Central memory CD8-positive, alpha-beta T cell (primary cell): Measurements from ENCODE around the gene SNTB2.
"Not testable (repeated sequence)": the region's sequence is repeated elsewhere in the genome, so short reads cannot be mapped to it uniquely, and the experiment has no call there.

Experiments used
- ATAC-seq: fragments of 150-1000 bp; cut with Tn5 transposase; replicated peaks from 2 replicates; pipeline ENCODE4 v1.10.0; 2022; ENCODE audit warnings: mild to moderate bottlenecking, moderate FRiP score, moderate number of reproducible peaks; ENCODE audit not compliant: poor library complexity, severe bottlenecking; ENCODE audit errors: extremely low read depth
- DNase-seq, 2 donors: peaks; one replicate each; pipeline ENCODE4 v3.0.0; 2021; ENCODE audit warnings: low spot score in 2 of 2
- H3K27ac Mint-ChIP-seq: one replicate; pipeline ENCODE4 v1.8.0; 2022; ENCODE audit warnings: low read depth, mild to moderate bottlenecking, moderate library complexity, mixed read lengths
- H3K27me3 Mint-ChIP-seq: one replicate; pipeline ENCODE4 v1.8.0; 2022; ENCODE audit warnings: mixed read lengths
- H3K36me3 Mint-ChIP-seq: one replicate; pipeline ENCODE4 v1.8.0; 2022; ENCODE audit warnings: mild to moderate bottlenecking, moderate library complexity, mixed read lengths; ENCODE audit not compliant: insufficient read depth
- H3K4me1 Mint-ChIP-seq: one replicate; pipeline ENCODE4 v1.8.0; 2022; ENCODE audit warnings: mixed read lengths
- H3K4me3 Mint-ChIP-seq: one replicate; pipeline ENCODE4 v1.8.0; 2022; ENCODE audit warnings: mild to moderate bottlenecking, moderate library complexity, mixed read lengths
- H3K9me3 Mint-ChIP-seq: one replicate; pipeline ENCODE4 v1.8.0; 2022; ENCODE audit warnings: mixed read lengths

Gene SNTB2

DNA sequence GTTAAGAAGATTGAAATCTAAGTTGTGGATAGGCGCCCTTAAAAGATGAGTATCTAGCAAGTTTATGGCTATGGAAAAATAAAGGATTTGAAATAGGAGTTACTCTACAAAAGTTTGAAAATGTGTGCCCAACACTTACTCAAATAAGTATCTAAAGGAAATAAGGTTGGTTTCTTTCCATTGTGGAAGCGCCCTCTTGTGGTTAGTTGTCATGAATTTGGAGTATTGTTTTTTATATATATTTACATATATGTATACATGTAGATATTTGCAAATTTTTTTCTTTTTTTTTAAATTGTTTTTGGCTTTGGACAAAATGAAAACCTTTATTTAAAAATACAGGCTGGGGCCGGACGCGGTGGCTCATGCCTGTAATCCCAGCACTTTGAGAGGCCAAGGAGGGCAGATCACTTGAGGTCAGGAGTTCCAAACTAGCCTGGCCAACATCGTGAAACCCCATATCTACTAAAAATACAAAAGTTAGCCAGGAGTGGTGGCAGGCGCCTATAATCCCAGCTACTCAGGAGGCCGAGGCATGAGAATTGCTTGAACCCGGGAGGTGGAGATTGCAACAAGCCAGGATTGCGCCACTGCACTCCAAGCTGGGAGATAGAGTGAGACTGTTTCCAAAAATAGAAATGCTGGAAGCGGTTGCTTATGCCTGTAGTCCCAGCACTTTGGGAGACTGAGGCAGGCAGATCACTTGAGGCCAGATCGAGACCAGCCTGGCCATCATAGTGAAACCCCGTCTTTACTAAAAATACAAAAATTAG, 100.2 kb downstream of the SNTB2 start:
- Mint-ChIP-seq H3K9me3 (no peaks in the 10 kb centered on the region), H3K27ac (no peak overlapping the region), H3K36me3 (peaks cover 9% of the 10 kb centered on the region), H3K4me3 (no peak overlapping the region), H3K4me1 (no peaks in the 10 kb centered on the region), H3K27me3 (no peaks in the 10 kb centered on the region)
- DNase-seq (no peak), ATAC-seq (no peak)

DNA sequence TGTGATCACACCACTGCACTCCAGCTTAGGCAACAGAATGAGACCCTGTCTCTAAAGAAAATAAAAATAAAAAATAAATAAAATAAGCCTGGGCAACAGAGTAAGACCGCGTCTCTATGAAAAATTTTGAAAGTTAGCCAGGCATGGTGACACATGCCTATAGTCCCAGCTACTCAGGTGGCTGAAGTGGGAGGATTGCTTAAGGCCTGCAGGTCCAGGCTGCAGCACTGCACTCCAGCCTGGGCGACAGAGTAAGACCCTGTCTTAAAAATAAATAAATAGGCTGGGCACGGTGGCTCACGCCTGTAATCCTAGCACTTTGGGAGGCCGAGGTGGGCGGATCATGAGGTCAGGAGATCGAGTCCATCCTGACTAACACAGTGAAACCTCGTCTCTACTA, 104.7 kb downstream of the SNTB2 start:
- H3K27ac Mint-ChIP-seq, H3K9me3 Mint-ChIP-seq, H3K4me1 Mint-ChIP-seq, DNase-seq, H3K27me3 Mint-ChIP-seq, H3K4me3 Mint-ChIP-seq, ATAC-seq, H3K36me3 Mint-ChIP-seq: not testable (repeated sequence)

DNA sequence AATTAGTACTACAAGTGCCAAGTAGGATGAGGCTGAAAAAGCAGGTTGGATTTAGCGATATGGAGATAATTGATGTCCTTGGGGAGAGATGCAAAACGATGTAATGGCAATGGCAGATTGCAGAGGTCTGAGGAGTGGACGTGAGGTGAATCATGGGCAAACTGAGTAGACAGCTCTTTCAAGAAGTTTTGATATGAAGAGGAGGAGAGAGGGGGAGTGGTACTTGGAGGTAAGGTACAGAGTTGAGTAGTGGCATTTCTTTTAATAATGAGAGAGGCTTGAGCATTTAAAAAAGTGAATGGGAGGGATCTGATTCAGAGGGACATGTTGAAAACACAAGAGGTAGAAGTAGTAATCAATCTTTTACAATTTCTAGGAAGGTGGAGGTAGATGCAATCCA, 106.4 kb downstream of the SNTB2 start:
- ATAC-seq (no peak), DNase-seq (no peak)
- H3K36me3 Mint-ChIP-seq, result peaks cover 7% of the 10 kb centered on the region
- H3K27ac Mint-ChIP-seq, result peak overlapping the region; percentile 0
- no peaks in the 10 kb centered on the region for H3K4me1 Mint-ChIP-seq
- no peak overlapping the region for H3K4me3 Mint-ChIP-seq
- no peaks in the 10 kb centered on the region for H3K27me3 Mint-ChIP-seq
- H3K9me3 Mint-ChIP-seq, result no peaks in the 10 kb centered on the region

DNA sequence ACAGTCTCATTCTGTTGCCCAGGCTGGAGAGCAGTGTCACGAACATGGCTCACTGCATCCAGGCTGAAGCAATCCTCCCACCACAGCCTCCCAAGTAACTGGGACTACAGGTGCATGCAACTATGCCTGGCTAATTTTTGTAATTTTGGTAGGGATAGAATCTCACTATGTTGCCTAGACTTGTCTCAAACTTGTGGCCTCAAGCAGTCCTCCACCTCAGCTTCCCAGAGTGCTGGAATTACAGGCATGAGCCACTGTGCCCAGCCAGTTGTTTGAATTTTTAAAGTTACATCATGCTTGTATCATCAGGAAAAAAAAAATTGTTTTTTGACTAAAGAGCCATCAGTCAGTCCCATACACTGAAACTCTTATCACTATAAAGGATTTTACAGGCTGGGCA, 107.1 kb downstream of the SNTB2 start:
- Mint-ChIP-seq H3K27ac (no peak overlapping the region), H3K4me1 (no peaks in the 10 kb centered on the region), H3K4me3 (no peak overlapping the region), H3K36me3 (peaks cover 7% of the 10 kb centered on the region), H3K27me3 (no peaks in the 10 kb centered on the region), H3K9me3 (no peaks in the 10 kb centered on the region)
- no peak for DNase-seq
- ATAC-seq, result no peak

DNA sequence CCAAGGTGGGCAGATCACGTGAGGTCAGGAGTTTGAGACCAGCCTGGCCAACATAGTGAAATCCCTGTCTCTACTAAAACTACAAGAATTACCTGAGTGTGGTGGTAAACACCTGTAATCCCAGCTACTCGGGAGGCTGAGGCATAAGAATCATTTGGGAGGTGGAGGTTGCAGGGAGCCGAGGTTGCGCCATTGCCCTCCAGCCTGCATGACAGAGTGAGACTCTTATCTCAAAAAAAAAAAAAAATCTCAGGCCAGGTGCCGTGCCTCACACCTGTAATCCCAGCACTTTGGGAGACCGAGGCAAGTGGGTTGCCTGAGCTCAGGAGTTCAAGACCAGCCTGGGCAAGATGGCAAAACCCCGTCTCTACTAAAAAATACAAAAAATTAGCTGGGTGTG, 109.8 kb downstream of the SNTB2 start:
- not testable (repeated sequence) for H3K27me3 Mint-ChIP-seq, ATAC-seq, DNase-seq, H3K9me3 Mint-ChIP-seq, H3K27ac Mint-ChIP-seq, H3K4me1 Mint-ChIP-seq, H3K4me3 Mint-ChIP-seq
- peaks cover 21% of the 10 kb centered on the region for H3K36me3 Mint-ChIP-seq

DNA sequence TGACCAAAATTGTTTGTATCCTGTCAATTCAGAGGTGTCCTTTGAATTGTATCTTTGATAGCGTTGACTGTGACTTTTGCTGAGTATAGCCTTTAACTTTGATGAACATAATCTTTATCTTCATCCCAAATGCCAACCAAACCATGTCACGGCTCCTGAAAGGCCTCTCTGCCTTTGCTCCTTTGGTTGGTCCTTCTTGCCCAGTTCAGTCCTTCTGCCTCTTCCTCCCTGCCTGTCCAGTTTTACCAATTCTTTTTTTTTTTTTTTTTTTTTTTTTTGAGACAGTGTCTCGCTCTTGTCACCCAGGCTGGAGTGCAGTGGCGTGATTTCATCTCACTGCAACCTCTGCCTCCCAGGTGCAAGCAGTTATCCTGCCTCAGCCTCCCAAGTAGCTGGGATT, 111.3 kb downstream of the SNTB2 start:
- peaks cover 23% of the 10 kb centered on the region for H3K36me3 Mint-ChIP-seq
- no peaks in the 10 kb centered on the region for H3K9me3 Mint-ChIP-seq
- H3K27me3 Mint-ChIP-seq, result no peaks in the 10 kb centered on the region
- no peaks in the 10 kb centered on the region for H3K4me1 Mint-ChIP-seq
- DNase-seq (no peak), ATAC-seq (no peak)
- no peak overlapping the region for H3K27ac Mint-ChIP-seq
- no peak overlapping the region for H3K4me3 Mint-ChIP-seq

DNA sequence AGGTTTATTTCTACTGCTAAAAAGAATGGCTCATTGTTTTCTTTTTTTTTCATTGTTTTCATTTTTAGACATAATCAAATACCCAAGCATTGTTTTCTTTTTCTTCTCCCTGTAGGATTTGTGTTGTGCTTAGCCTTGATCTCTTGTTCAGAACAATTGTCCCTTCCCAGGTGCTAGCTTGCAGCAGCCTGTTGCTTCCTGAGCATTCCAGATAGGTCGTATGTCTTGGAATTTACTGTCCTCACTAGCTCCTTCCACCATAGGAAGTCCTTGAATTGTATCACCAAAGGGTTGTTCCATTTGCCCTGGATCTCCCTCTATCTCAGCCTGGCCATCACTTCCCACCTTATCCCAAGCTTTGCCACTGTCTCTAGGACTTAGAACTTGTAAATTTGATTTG, 114.2 kb downstream of the SNTB2 start:
- ATAC-seq, result no peak
- Mint-ChIP-seq H3K4me3 (no peak overlapping the region), H3K27ac (no peak overlapping the region), H3K4me1 (no peaks in the 10 kb centered on the region), H3K36me3 (peaks cover 22% of the 10 kb centered on the region), H3K27me3 (no peaks in the 10 kb centered on the region), H3K9me3 (no peaks in the 10 kb centered on the region)
- DNase-seq, result no peak

DNA sequence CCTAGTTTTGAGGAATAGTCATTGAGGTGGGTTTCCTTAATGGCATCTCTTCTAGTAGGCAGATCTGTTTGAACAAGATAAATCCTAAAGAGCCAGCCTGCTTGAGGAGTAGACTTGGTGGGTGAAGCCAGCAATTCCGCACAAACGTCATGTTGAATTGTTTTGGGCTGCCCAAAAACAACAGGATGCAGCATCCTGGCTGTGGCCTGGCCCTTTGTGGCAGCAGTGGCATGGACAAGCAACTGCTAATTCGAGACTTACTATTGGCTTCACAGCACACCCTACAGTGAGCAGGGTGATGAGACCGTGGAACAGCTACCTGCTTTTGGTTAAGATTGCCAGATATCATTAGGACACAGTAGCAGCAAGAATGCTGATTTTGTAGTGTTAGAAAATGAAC, 114.9 kb downstream of the SNTB2 start:
- no peaks in the 10 kb centered on the region for H3K27me3 Mint-ChIP-seq
- DNase-seq (no peak), ATAC-seq (no peak)
- H3K4me3 Mint-ChIP-seq, result no peak overlapping the region
- H3K27ac Mint-ChIP-seq, result no peak overlapping the region
- H3K36me3 Mint-ChIP-seq, result peaks cover 21% of the 10 kb centered on the region
- H3K4me1 Mint-ChIP-seq, result no peaks in the 10 kb centered on the region
- no peaks in the 10 kb centered on the region for H3K9me3 Mint-ChIP-seq

DNA sequence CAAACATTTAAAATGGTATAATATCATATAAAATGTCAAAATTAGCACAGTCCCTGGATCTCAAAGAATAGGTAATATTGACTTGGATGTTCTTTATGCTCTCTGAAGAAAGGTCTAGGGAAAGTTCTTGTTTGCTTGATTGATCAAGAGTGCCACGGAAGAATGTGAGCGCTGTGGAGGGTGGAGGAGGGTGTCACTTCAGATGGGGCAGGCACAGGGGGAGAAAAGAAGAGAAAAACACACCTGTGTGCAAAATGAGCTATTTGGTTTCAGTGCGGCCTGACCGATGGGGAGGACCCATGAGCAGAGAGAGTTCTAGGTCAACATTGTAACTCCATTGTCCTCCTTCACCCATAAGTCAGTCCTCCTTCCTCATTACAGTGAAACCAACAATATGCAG, 115.3 kb downstream of the SNTB2 start:
- no peak for ATAC-seq
- H3K27ac Mint-ChIP-seq, result no peak overlapping the region
- no peaks in the 10 kb centered on the region for H3K4me1 Mint-ChIP-seq

DNA sequence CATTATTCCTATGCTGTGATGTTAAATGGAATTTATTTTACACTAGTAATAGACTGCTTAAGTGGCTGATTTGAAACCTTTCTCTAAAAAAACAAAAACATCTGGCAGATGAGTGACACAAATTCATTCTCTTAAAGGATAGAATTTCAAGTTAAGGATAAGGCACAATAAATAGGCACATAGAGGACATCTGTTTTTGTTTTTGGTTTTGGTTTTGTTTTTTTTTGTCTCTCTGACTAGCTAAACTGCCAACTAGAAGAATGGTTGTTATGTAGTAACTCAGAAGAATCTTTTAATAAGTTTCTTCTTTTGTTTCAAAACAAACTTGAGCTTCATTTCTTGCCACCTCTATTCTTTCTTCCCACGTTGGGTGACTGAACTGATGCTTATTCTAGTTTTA, 119.1 kb downstream of the SNTB2 start:
- H3K9me3 Mint-ChIP-seq, result no peaks in the 10 kb centered on the region
- ATAC-seq, result no peak

More for the DNA sequence above, 115.3 kb downstream of the SNTB2 start:
- Mint-ChIP-seq H3K36me3 (peaks cover 21% of the 10 kb centered on the region), H3K9me3 (no peaks in the 10 kb centered on the region), H3K4me3 (no peak overlapping the region), H3K27me3 (no peaks in the 10 kb centered on the region)
- no peak for DNase-seq

DNA sequence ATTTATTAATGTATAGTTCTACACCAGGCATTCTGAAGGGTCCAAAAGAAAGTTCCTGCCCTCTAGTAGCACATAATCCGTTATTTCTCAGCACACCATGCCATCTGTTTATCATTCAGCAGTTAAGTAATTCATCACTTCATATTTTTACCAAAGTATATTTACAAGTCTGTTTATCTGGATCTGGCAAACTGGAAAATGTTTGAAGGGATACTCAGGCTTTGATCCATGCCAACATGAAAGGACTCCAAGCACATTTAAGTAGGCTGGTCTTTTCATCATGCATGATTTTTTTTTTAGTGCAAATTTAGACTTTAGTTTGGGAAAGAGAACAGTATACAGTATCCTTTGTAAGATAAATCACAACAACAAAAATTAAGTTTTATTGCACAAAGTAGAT, 120.1 kb downstream of the SNTB2 start:
- DNase-seq (no peak), ATAC-seq (no peak)
- H3K4me3 Mint-ChIP-seq, result no peak overlapping the region
- H3K36me3 Mint-ChIP-seq, result peaks cover 5% of the 10 kb centered on the region
- no peaks in the 10 kb centered on the region for H3K9me3 Mint-ChIP-seq
- H3K27me3 Mint-ChIP-seq, result no peaks in the 10 kb centered on the region
- H3K4me1 Mint-ChIP-seq, result peaks cover 10% of the 10 kb centered on the region
- no peak overlapping the region for H3K27ac Mint-ChIP-seq

More for the DNA sequence above, 119.1 kb downstream of the SNTB2 start:
- Mint-ChIP-seq H3K4me3 (no peak overlapping the region), H3K36me3 (peaks cover 7% of the 10 kb centered on the region), H3K4me1 (peaks cover 5% of the 10 kb centered on the region), H3K27ac (no peak overlapping the region), H3K27me3 (no peaks in the 10 kb centered on the region)
- no peak for DNase-seq

DNA sequence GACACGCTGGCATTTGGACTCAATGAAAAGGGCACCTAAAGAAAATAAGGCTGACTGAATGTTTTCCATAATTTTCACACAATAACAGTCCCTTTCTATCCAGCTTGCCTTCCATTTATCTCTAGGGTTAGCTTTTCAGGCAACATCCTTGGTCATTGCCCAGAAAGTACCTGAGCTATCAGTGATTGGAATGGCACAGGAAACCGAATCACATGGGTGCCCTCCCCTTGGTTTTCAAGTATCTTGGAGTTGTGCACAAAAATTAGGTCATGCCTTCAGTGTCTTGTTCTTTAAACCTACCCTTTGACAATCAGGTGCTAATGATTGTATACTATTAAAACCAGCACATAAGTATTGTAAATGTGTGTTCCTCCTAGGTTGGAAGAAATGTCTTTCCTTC, 120.9 kb downstream of the SNTB2 start:
- H3K9me3 Mint-ChIP-seq, result no peaks in the 10 kb centered on the region
- no peaks in the 10 kb centered on the region for H3K27me3 Mint-ChIP-seq
- peaks cover 5% of the 10 kb centered on the region for H3K36me3 Mint-ChIP-seq
- H3K27ac Mint-ChIP-seq, result no peak overlapping the region
- ATAC-seq (no peak), DNase-seq (no peak)
- no peak overlapping the region for H3K4me3 Mint-ChIP-seq
- H3K4me1 Mint-ChIP-seq, result peaks cover 14% of the 10 kb centered on the region

DNA sequence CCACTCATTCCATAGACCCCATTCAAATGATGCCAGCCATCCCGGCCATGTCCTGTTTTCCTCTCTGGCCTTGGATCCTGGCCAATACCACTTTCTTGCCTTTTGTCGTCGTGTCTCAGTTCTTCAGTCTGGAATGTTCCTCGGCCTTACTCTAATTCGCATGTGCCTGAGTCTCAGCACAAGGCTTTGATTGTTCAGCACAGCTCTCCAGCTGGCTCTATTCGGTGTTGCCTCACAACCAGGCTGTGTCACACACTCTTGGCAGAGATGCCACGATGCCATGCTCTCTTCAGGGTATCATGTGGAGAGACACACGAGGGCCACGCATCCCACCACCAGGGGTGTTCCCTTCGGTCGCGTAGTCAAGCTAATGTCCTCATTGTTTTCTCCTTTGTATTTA, 122.4 kb downstream of the SNTB2 start:
- H3K36me3 Mint-ChIP-seq, result peaks cover 11% of the 10 kb centered on the region
- peak overlapping the region; percentile 0 for H3K4me3 Mint-ChIP-seq
- H3K4me1 Mint-ChIP-seq, result peaks cover 26% of the 10 kb centered on the region
- H3K27me3 Mint-ChIP-seq, result no peaks in the 10 kb centered on the region
- H3K9me3 Mint-ChIP-seq, result no peaks in the 10 kb centered on the region
- no peak for DNase-seq
- no peak overlapping the region for H3K27ac Mint-ChIP-seq
- no peak for ATAC-seq
